Measurements from ENCODE around the gene GALNTL6.

DNA sequence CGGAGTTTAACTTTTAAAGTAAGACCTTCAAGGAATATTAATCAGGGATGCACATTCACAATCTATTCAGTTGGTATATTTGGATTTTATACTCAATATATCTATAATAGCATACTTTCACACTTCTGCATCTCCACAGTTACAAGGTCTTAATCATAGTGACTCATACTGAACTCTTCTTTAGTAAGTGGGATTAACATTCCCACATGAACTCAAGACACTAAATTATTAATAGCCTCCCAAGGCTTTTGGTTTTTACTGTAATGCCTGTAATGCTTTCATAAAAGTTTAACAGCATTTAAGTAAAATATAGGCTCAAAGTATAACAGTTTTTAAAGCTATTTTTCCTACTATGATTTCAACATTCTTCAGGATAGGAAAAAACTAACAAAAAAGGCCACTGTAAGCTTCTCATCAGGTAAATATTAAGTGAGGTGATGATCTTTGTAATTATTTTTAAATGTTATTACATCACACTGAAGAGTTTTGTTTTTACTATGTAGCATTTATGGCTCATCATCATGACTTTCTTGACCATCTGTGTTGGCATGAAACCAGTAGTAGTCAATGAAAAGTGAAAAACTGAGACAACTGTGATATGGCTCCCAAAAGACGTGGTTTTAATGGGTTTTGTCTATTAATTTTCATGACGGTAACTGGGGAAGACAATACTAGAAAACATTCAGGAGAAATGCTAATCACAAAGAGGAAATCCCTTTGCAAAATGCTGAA, 1263.9 kb downstream of the GALNTL6 start:
- TF ChIP-seq CTCF (IDR thresholded peaks at IDR 0.05) = no peak
- TF ChIP-seq POLR2A (IDR thresholded peaks at IDR 0.05) = no peak
